ENCODE data around the gene TMEM203.
A peak's percentile ranks its signal among the peaks of the same experiment; 100 is the strongest.

- TF ChIP-seq CTCF (IDR thresholded peaks at IDR 0.05) (peak in 2 of 6 experiments; percentile 10 to 17), POLR2A (IDR thresholded peaks at IDR 0.05) (peak; percentile 74 to 94)
Observed at GRCh38 chr9:137254624-137255447, 49.4 kb upstream of the TMEM203 start, which contains the start of gene NELFB.
